ENCODE results near the gene KCNQ1OT1.

The KCNQ1OT1 gene

DNA sequence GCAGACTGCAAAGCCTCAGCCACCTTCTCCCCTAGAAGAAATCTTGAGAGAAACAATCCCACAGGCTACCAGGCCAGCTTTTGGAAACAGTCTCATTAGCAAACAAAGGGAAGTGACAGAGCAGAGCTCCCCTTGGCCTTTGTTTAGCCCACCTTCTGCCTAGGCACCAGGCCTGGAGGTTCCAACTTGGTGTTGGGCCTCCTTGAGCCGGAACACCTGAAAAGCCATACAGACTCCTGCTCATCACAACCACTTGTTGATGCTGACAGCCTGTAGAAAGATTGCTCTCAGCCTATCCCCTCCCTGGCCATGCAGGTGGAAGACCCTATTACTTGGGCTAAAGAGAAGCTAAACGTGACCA, 26.6 kb downstream of the KCNQ1OT1 start:
- Histone ChIP-seq H3K4me2 (ENCODE audit: insufficient read depth, low read length, poor library complexity, severe bottlenecking) (no peak overlapping the region), H3K27me3 (ENCODE audit: control insufficient read depth in 3 of 3, insufficient read depth in 3 of 3, low read depth in 1 of 3, low read length in 3 of 3) (no peaks in the 10 kb centered on the region), H2BK120ac (ENCODE audit: low read depth, low read length) (no peak overlapping the region), H3K4me1 (ENCODE audit: control insufficient read depth in 2 of 2, insufficient read depth in 1 of 2, low read depth in 1 of 2, low read length in 2 of 2) (peaks cover 0 to 8% of the 10 kb centered on the region in 2 donors), H3K27ac (replicated peaks; ENCODE audit: low read length) (no peak overlapping the region), H3K4ac (ENCODE audit: low read length) (no peak overlapping the region), H4K8ac (ENCODE audit: low read depth, low read length) (no peak overlapping the region), H2AK5ac (ENCODE audit: low read depth, low read length) (peak overlapping the region; percentile 21), H4K91ac (ENCODE audit: low read depth, low read length, poor library complexity) (no peak overlapping the region), H2BK5ac (ENCODE audit: low read length) (no peak overlapping the region), H3K18ac (ENCODE audit: low read length) (no peak overlapping the region), H2AFZ (ENCODE audit: low read length) (no peak overlapping the region), H2BK12ac (ENCODE audit: low read length) (no peak overlapping the region), H3K23ac (ENCODE audit: low read depth, low read length, poor library complexity) (no peak overlapping the region), H3K14ac (ENCODE audit: low read length) (no peak overlapping the region), H2BK15ac (ENCODE audit: low read length) (no peak overlapping the region), H3K4me3 (ENCODE audit: low read length in 2 of 2) (no peak overlapping the region), H3K79me1 (ENCODE audit: low read depth, low read length) (peaks cover 4% of the 10 kb centered on the region), H3K36me3 (replicated peaks in 1 of 2; ENCODE audit: control insufficient read depth in 2 of 2, insufficient read depth in 2 of 2, low read length in 2 of 2) (peaks cover 0 to 3% of the 10 kb centered on the region in 2 donors), H3K9ac (ENCODE audit: low read depth, low read length, poor library complexity) (no peak overlapping the region), H3K9me3 (replicated peaks in 1 of 2; ENCODE audit: control insufficient read depth in 2 of 2, insufficient read depth in 1 of 2, low read depth in 1 of 2, low read length in 2 of 2) (no peaks in the 10 kb centered on the region)
- WGBS, 2 donors (ENCODE audit: extremely low coverage in 2 of 2, insufficient read length in 2 of 2, insufficient replicate concordance in 1 of 2), result no CpG with 5 or more reads among the region's 2 CpGs
- DNase-seq (ENCODE audit: low spot score), result no peak

DNA sequence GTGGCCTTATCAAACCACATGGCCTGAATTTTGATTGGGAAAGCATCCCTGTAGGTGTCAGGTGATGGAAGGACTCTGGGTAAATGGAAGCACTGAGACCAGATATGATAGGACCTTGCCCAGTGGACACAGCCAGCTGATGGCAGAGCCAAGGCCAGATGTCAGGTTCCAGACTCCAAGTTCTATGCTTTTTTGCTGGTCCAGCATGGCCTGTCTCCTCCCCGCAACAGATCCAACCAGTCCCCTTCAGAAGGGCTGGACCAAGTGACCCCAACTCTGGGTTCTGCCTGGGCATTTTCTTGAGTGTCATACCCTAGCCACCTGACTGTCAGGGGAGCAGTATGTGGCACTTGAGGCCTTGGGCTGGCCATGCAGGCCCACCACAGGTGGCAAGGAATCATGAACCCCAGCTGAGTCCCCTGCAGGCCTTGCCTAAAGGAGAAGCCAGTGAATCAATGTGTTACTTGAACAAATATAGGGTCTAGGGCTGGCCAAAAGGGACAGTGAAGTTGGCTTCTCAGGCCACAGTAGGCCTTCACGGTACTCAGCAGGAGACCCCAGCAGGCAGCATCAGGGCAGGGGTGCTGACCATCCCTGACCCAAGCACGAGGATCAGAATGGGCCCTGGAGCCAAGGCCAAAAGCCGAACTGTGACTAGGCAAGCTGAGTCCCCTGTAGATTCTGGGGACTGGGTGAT, 27.1 kb downstream of the KCNQ1OT1 start:
- no peak overlapping the region for H4K8ac ChIP-seq (ENCODE audit: low read depth, low read length)
- H3K4me2 ChIP-seq (ENCODE audit: insufficient read depth, low read length, poor library complexity, severe bottlenecking), result no peak overlapping the region
- H3K18ac ChIP-seq (ENCODE audit: low read length), result no peak overlapping the region
- no peak overlapping the region for H2BK15ac ChIP-seq (ENCODE audit: low read length)
- no peak overlapping the region for H3K27ac ChIP-seq (replicated peaks; ENCODE audit: low read length)
- H2BK5ac ChIP-seq (ENCODE audit: low read length), result no peak overlapping the region
- H2AK5ac ChIP-seq (ENCODE audit: low read depth, low read length), result peak overlapping the region; percentile 32
- H2BK120ac ChIP-seq (ENCODE audit: low read depth, low read length), result no peak overlapping the region
- no peak overlapping the region for H3K9ac ChIP-seq (ENCODE audit: low read depth, low read length, poor library complexity)
- H3K23ac ChIP-seq (ENCODE audit: low read depth, low read length, poor library complexity), result no peak overlapping the region
- H3K4me3 ChIP-seq (ENCODE audit: low read length in 2 of 2), result no peak overlapping the region
- H2AFZ ChIP-seq (ENCODE audit: low read length), result no peak overlapping the region
- no peak overlapping the region for H3K4ac ChIP-seq (ENCODE audit: low read length)
- H3K36me3 ChIP-seq (replicated peaks in 1 of 2; ENCODE audit: control insufficient read depth in 2 of 2, insufficient read depth in 2 of 2, low read length in 2 of 2), result peaks cover 0 to 7% of the 10 kb centered on the region in 2 donors
- WGBS, 2 donors (ENCODE audit: extremely low coverage in 2 of 2, insufficient read length in 2 of 2, insufficient replicate concordance in 1 of 2), result no CpG with 5 or more reads among the region's 4 CpGs
- no peak overlapping the region for H4K91ac ChIP-seq (ENCODE audit: low read depth, low read length, poor library complexity)
- no peaks in the 10 kb centered on the region for H3K9me3 ChIP-seq (replicated peaks in 1 of 2; ENCODE audit: control insufficient read depth in 2 of 2, insufficient read depth in 1 of 2, low read depth in 1 of 2, low read length in 2 of 2)
- peaks cover 4% of the 10 kb centered on the region for H3K79me1 ChIP-seq (ENCODE audit: low read depth, low read length)
- H3K14ac ChIP-seq (ENCODE audit: low read length), result no peak overlapping the region
- peaks cover 0 to 8% of the 10 kb centered on the region in 2 donors for H3K4me1 ChIP-seq (ENCODE audit: control insufficient read depth in 2 of 2, insufficient read depth in 1 of 2, low read depth in 1 of 2, low read length in 2 of 2)
- H2BK12ac ChIP-seq (ENCODE audit: low read length), result no peak overlapping the region
- no peaks in the 10 kb centered on the region for H3K27me3 ChIP-seq (ENCODE audit: control insufficient read depth in 3 of 3, insufficient read depth in 3 of 3, low read depth in 1 of 3, low read length in 3 of 3)
- no peak for DNase-seq (ENCODE audit: low spot score)

DNA sequence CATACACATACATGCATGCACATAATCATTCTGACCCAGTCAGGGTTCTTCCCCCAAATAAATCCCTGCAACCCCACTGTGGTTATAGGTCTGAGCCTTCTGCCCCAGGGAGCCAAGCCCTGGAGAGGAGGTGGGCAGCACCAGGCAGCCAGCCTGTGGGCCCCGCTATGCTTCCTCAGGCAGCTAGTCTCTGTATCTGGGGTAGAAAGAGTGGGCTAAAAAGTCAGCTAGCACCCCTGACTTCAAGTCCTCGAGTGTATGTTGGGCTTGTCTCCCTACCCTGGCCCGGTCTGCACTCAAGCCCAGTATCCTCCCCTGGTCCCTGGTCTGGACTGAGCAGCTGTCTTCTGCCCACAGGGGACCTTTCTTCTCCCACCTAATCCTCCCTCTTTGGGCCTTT, 28.0 kb downstream of the KCNQ1OT1 start:
- no CpG with 5 or more reads among the region's 3 CpGs for WGBS, 2 donors (ENCODE audit: extremely low coverage in 2 of 2, insufficient read length in 2 of 2, insufficient replicate concordance in 1 of 2)

DNA sequence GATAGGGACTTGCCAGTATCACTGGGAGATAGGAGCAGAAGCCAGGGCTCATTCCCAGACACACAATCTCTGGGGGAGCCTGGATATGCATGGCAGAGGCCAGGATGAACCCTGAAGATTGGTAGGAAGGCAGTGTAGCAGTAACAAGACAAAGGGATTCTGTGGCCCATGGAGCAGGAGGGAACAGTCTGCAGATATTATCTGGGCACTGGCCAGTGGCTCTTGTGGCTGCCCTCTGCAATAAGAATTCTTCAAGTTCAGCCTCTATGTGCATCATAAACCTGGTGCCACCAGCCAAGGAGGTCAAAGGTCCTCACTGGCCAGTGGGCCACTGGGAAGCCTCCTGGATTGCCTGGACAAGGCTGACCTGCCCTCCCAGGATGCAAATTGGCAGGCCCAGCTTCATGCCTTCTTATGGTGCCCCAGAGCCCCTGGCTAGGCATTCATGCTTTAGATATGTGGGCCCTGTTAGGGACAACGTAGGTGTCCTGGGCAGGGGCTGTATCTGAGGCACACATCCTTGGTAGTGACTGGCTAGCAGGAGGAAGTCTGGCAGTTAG, 29.2 kb downstream of the KCNQ1OT1 start:
- Histone ChIP-seq H2BK15ac (ENCODE audit: low read length) (no peak overlapping the region), H3K79me1 (ENCODE audit: low read depth, low read length) (peaks cover 4% of the 10 kb centered on the region), H2BK120ac (ENCODE audit: low read depth, low read length) (no peak overlapping the region), H3K9me3 (replicated peaks in 1 of 2; ENCODE audit: control insufficient read depth in 2 of 2, insufficient read depth in 1 of 2, low read depth in 1 of 2, low read length in 2 of 2) (peaks cover 0 to 1% of the 10 kb centered on the region in 2 donors), H2BK5ac (ENCODE audit: low read length) (no peak overlapping the region), H3K36me3 (replicated peaks in 1 of 2; ENCODE audit: control insufficient read depth in 2 of 2, insufficient read depth in 2 of 2, low read length in 2 of 2) (peaks cover 0 to 7% of the 10 kb centered on the region in 2 donors), H3K4me2 (ENCODE audit: insufficient read depth, low read length, poor library complexity, severe bottlenecking) (no peak overlapping the region), H2BK12ac (ENCODE audit: low read length) (no peak overlapping the region), H3K4ac (ENCODE audit: low read length) (no peak overlapping the region), H3K23ac (ENCODE audit: low read depth, low read length, poor library complexity) (no peak overlapping the region), H3K27ac (replicated peaks; ENCODE audit: low read length) (no peak overlapping the region), H2AK5ac (ENCODE audit: low read depth, low read length) (no peak overlapping the region), H3K14ac (ENCODE audit: low read length) (no peak overlapping the region), H2AFZ (ENCODE audit: low read length) (no peak overlapping the region), H4K8ac (ENCODE audit: low read depth, low read length) (no peak overlapping the region), H3K18ac (ENCODE audit: low read length) (no peak overlapping the region), H4K91ac (ENCODE audit: low read depth, low read length, poor library complexity) (no peak overlapping the region), H3K4me1 (ENCODE audit: control insufficient read depth in 2 of 2, insufficient read depth in 1 of 2, low read depth in 1 of 2, low read length in 2 of 2) (peaks cover 0 to 7% of the 10 kb centered on the region in 2 donors), H3K4me3 (ENCODE audit: low read length in 2 of 2) (no peak overlapping the region), H3K9ac (ENCODE audit: low read depth, low read length, poor library complexity) (no peak overlapping the region), H3K27me3 (ENCODE audit: control insufficient read depth in 3 of 3, insufficient read depth in 3 of 3, low read depth in 1 of 3, low read length in 3 of 3) (no peaks in the 10 kb centered on the region)
- WGBS, 2 donors (ENCODE audit: extremely low coverage in 2 of 2, insufficient read length in 2 of 2, insufficient replicate concordance in 1 of 2), result no CpG with 5 or more reads among the region's 1 CpG
- DNase-seq (ENCODE audit: low spot score), result no peak

More for the DNA sequence above, 28.0 kb downstream of the KCNQ1OT1 start:
- Histone ChIP-seq H2AK5ac (ENCODE audit: low read depth, low read length) (no peak overlapping the region), H3K27ac (replicated peaks; ENCODE audit: low read length) (no peak overlapping the region), H3K9ac (ENCODE audit: low read depth, low read length, poor library complexity) (no peak overlapping the region), H2BK12ac (ENCODE audit: low read length) (no peak overlapping the region), H2BK15ac (ENCODE audit: low read length) (no peak overlapping the region), H3K27me3 (ENCODE audit: control insufficient read depth in 3 of 3, insufficient read depth in 3 of 3, low read depth in 1 of 3, low read length in 3 of 3) (no peaks in the 10 kb centered on the region), H2BK120ac (ENCODE audit: low read depth, low read length) (no peak overlapping the region), H3K23ac (ENCODE audit: low read depth, low read length, poor library complexity) (no peak overlapping the region), H4K91ac (ENCODE audit: low read depth, low read length, poor library complexity) (no peak overlapping the region), H2AFZ (ENCODE audit: low read length) (no peak overlapping the region), H3K79me1 (ENCODE audit: low read depth, low read length) (peaks cover 4% of the 10 kb centered on the region), H2BK5ac (ENCODE audit: low read length) (no peak overlapping the region), H4K8ac (ENCODE audit: low read depth, low read length) (no peak overlapping the region), H3K36me3 (replicated peaks in 1 of 2; ENCODE audit: control insufficient read depth in 2 of 2, insufficient read depth in 2 of 2, low read length in 2 of 2) (peaks cover 0 to 7% of the 10 kb centered on the region in 2 donors), H3K4me1 (ENCODE audit: control insufficient read depth in 2 of 2, insufficient read depth in 1 of 2, low read depth in 1 of 2, low read length in 2 of 2) (peaks cover 0 to 8% of the 10 kb centered on the region in 2 donors), H3K18ac (ENCODE audit: low read length) (no peak overlapping the region), H3K14ac (ENCODE audit: low read length) (no peak overlapping the region), H3K9me3 (replicated peaks in 1 of 2; ENCODE audit: control insufficient read depth in 2 of 2, insufficient read depth in 1 of 2, low read depth in 1 of 2, low read length in 2 of 2) (peaks cover 0 to 1% of the 10 kb centered on the region in 2 donors), H3K4me3 (ENCODE audit: low read length in 2 of 2) (no peak overlapping the region), H3K4ac (ENCODE audit: low read length) (no peak overlapping the region), H3K4me2 (ENCODE audit: insufficient read depth, low read length, poor library complexity, severe bottlenecking) (no peak overlapping the region)
- DNase-seq (ENCODE audit: low spot score), result no peak

All from neuronal stem cell (in vitro differentiated cells).